Liver (tissue), 9 donors: Measurements from ENCODE around the gene MTOR. TPM values are rescaled to one million over a fixed set of nuclear protein-coding genes. Genes with fewer than 3 reads are reported as not detected.

Source experiments
- DNase-seq: peaks from one replicate; pipeline ENCODE4 v3.0.0-alpha.2; 2017; ENCODE audit warnings: low spot score
- H3K27ac ChIP-seq, 2 donors: one replicate each; pipeline ENCODE4 v1.7.0; 2013; ENCODE audit warnings: inconsistent platforms in 2 of 2, low read length in 2 of 2, control low read depth in 1 of 2, low read depth in 1 of 2, mild to moderate bottlenecking in 1 of 2
- H3K27me3 ChIP-seq, 4 donors: one replicate each; pipeline versions ENCODE4 v1.6.1 to v1.7.0; 2013; ENCODE audit warnings: low read length in 3 of 4, inconsistent platforms in 1 of 4, mild to moderate bottlenecking in 1 of 4, moderate library complexity in 1 of 4; ENCODE audit not compliant: control insufficient read depth in 4 of 4, insufficient read depth in 4 of 4
- H3K36me3 ChIP-seq, 4 donors: one replicate each; pipeline versions ENCODE4 v1.6.1 to v1.7.0; 2013; ENCODE audit warnings: low read length in 3 of 4, mild to moderate bottlenecking in 3 of 4, low read depth in 1 of 4, moderate library complexity in 1 of 4; ENCODE audit not compliant: control insufficient read depth in 4 of 4, insufficient read depth in 3 of 4
- H3K4me1 ChIP-seq, 4 donors: one replicate each; pipeline versions ENCODE4 v1.6.1 to v1.7.0; 2013; ENCODE audit warnings: low read length in 3 of 4, mild to moderate bottlenecking in 3 of 4, moderate library complexity in 1 of 4; ENCODE audit not compliant: control insufficient read depth in 4 of 4, insufficient read depth in 4 of 4
- H3K4me3 ChIP-seq, 3 donors: one replicate each; pipeline versions ENCODE4 v1.6.1 to v1.7.0; 2013; ENCODE audit warnings: low read length in 3 of 3, control low read depth in 1 of 3, low read depth in 1 of 3, mild to moderate bottlenecking in 1 of 3
- H3K9ac ChIP-seq, 2 donors: one replicate each; pipeline ENCODE4 v1.7.0; 2013; ENCODE audit warnings: low read length in 2 of 2, mild to moderate bottlenecking in 2 of 2, moderate library complexity in 2 of 2, control low read depth in 1 of 2, low read depth in 1 of 2
- H3K9me3 ChIP-seq, 4 donors: one replicate each; pipeline versions ENCODE4 v1.6.1 to v1.7.0; 2013; ENCODE audit warnings: low read length in 3 of 4; ENCODE audit not compliant: control insufficient read depth in 4 of 4
- FOXA2 ChIP-seq: IDR thresholded peaks from 2 replicates; pipeline ENCODE4 v1.6.1; 2016; ENCODE audit warnings: antibody characterized with exemption
- GABPA ChIP-seq, 2 donors: IDR thresholded peaks in 1 of 2; conservative IDR thresholded peaks in 1 of 2; 2 replicates each; pipeline ENCODE4 v1.6.1; 2016; ENCODE audit warnings: antibody characterized with exemption in 2 of 2, mild to moderate bottlenecking in 1 of 2, moderate library complexity in 1 of 2
- HNF4A ChIP-seq, 2 donors: conservative IDR thresholded peaks; 2 replicates each; pipeline ENCODE4 v1.6.1; 2016; ENCODE audit warnings: antibody characterized with exemption in 2 of 2, mild to moderate bottlenecking in 2 of 2
- MAX ChIP-seq: IDR thresholded peaks from 2 replicates; pipeline ENCODE4 v1.6.1; 2016; ENCODE audit warnings: antibody characterized with exemption
- NR2F2 ChIP-seq: IDR thresholded peaks from 2 replicates; pipeline ENCODE4 v1.6.1; 2016; ENCODE audit warnings: antibody characterized with exemption
- RAD21 ChIP-seq, 2 donors: IDR thresholded peaks; 2 replicates each; pipeline ENCODE4 v1.6.1; 2016; ENCODE audit warnings: antibody characterized with exemption in 2 of 2, mild to moderate bottlenecking in 2 of 2
- RXRA ChIP-seq, 2 donors: IDR thresholded peaks; 2 replicates each; pipeline ENCODE4 v1.6.1; 2017 to 2018; ENCODE audit warnings: antibody characterized with exemption in 2 of 2, mild to moderate bottlenecking in 1 of 2
- SP1 ChIP-seq: IDR thresholded peaks from 2 replicates; pipeline ENCODE4 v1.6.1; 2018; ENCODE audit warnings: antibody characterized with exemption, mild to moderate bottlenecking
- TAF1 ChIP-seq: conservative IDR thresholded peaks from 2 replicates; pipeline ENCODE4 v1.6.1; 2016; ENCODE audit warnings: antibody characterized with exemption, mild to moderate bottlenecking
- YY1 ChIP-seq: IDR thresholded peaks from 2 replicates; pipeline ENCODE4 v1.6.1; 2016; ENCODE audit warnings: antibody characterized with exemption, mild to moderate bottlenecking
- WGBS: extraction: QIAGEN DNeasy Blood & Tissue Kit; methylation state at CpG from one replicate; pipeline ENCODE4 v1.1.7; 2013; 5-methylcytosine and 5-hydroxymethylcytosine counted together
- polyA plus RNA-seq, 2 donors: library from polyadenylated mRNA; stranded (reverse) in 1 of 2; unstranded in 1 of 2; fragments of 200-250 nt in 1 of 2; fragments of >200 nt in 1 of 2; fragmentation: Nextera tagmentation in 1 of 2; extraction: Ambion mirVana in 1 of 2; gene quantifications; one replicate each; pipeline versions ENCODE4 v1.2.1 to v1.2.3, GENCODE V29; 2013 to 2015
- total RNA-seq, 2 donors: library from RNA; depleted of rRNA; stranded (reverse); fragments of >200 nt; gene quantifications; one replicate each; pipeline ENCODE4 v1.2.3, GENCODE V29; 2014
- TF ChIP-seq, protein P1 (sequence below): IDR thresholded peaks from 2 replicates; pipeline ENCODE4 v1.6.1; 2016; ENCODE audit warnings: antibody characterized with exemption
- TF ChIP-seq, protein P2 (sequence below): IDR thresholded peaks from 2 replicates; pipeline ENCODE4 v1.6.1; 2016; ENCODE audit warnings: antibody characterized with exemption, mild to moderate bottlenecking
- donor health status: healthy.
- donor health status: healthy.
- donor health status: healthy.
- donor health status: healthy.
- donor health status: healthy.

The MTOR gene
- total and polyA plus RNA-seq, 4 donors: 11.6 to 45.0 (median 19.9) TPM

DNA sequence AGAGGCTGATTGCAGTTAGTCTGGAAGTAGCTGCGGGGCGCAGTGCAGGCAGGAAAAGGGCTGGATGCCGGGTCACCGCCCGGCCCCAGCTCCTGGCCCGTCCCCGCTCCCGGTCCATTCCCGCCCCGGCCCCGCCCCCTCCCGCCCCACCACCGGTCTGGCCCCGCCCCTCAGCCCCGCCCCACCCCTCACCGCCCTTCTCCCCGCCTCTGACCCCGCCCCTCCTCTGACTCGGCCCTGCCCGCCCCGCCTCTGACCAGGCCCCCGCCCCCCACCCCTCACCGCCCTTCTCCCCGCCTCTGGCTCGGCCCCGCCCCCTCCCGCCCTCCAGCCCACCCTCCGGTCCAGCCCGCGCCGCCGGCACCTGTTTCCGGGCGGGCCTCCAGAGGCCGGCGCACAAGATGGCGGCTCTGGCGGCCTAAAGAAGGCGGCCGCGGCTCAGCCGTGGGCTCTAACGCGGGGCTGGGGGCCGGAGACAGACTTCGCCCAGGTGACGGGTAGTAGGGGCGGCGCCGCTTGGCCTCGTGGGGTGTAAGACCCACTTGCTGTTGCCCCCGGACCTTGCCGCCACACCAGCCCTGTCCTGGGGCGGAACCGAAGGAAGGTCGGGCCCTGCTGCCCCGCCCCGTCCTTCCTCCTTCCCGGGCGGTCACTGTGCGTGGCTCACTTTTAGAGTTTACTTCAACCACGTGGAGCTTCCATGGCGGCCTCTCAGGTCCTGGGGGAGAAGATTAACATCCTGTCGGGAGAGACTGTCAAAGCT, 10.7 kb upstream of the MTOR start, which contains the start of gene UBIAD1:
Gene UBIAD1, plus strand, starts transcription at position 367 of the 763 bp plus-strand sequence. Its CDS starts 334 bp downstream, at position 701.
- peak; percentile 94 for DNase-seq
- Histone ChIP-seq H3K9me3 (no peaks in the 10 kb centered on the region), H3K9ac (peak within 1 kb of the TSS; percentile 36 to 66), H3K4me1 (peaks cover 3 to 31% (median 25%) of the 10 kb centered on the region in 4 donors), H3K4me3 (peak within 1 kb of the TSS; percentile 78 to 87 (median 82)), H3K27me3 (no peaks in the 10 kb centered on the region), H3K27ac (peak within 1 kb of the TSS; percentile 90 to 92), H3K36me3 (peaks cover 0 to 2% (median under 1%) of the 10 kb centered on the region in 4 donors)
- TF ChIP-seq YY1 (peak; percentile 98), NR2F2 (no peak), GABPA (IDR thresholded peaks at IDR 0.05 in 1 of 2, conservative IDR thresholded peaks at IDR 0.05 in 1 of 2) (peak in 1 of 2 donors; percentile 73), TAF1 (no peak), SP1 (peak; percentile 44), MAX (peak; percentile 85)
- TF ChIP-seq, protein P1, sequence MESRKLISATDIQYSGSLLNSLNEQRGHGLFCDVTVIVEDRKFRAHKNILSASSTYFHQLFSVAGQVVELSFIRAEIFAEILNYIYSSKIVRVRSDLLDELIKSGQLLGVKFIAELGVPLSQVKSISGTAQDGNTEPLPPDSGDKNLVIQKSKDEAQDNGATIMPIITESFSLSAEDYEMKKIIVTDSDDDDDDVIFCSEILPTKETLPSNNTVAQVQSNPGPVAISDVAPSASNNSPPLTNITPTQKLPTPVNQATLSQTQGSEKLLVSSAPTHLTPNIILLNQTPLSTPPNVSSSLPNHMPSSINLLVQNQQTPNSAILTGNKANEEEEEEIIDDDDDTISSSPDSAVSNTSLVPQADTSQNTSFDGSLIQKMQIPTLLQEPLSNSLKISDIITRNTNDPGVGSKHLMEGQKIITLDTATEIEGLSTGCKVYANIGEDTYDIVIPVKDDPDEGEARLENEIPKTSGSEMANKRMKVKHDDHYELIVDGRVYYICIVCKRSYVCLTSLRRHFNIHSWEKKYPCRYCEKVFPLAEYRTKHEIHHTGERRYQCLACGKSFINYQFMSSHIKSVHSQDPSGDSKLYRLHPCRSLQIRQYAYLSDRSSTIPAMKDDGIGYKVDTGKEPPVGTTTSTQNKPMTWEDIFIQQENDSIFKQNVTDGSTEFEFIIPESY: no peak
- 1% methylated on average over 63 of the region's 64 CpGs for WGBS

GRCh38 chr1:11272544-11272831, 10.1 kb upstream of the MTOR start:
- TF ChIP-seq GABPA (IDR thresholded peaks at IDR 0.05 in 1 of 2, conservative IDR thresholded peaks at IDR 0.05 in 1 of 2) (no peak), FOXA2 (no peak), HNF4A (conservative IDR thresholded peaks at IDR 0.05) (no peak), RXRA (IDR thresholded peaks at IDR 0.05) (no peak), RAD21 (IDR thresholded peaks at IDR 0.05) (no peak), SP1 (no peak), NR2F2 (no peak), TAF1 (no peak)
- TF ChIP-seq, protein P2, sequence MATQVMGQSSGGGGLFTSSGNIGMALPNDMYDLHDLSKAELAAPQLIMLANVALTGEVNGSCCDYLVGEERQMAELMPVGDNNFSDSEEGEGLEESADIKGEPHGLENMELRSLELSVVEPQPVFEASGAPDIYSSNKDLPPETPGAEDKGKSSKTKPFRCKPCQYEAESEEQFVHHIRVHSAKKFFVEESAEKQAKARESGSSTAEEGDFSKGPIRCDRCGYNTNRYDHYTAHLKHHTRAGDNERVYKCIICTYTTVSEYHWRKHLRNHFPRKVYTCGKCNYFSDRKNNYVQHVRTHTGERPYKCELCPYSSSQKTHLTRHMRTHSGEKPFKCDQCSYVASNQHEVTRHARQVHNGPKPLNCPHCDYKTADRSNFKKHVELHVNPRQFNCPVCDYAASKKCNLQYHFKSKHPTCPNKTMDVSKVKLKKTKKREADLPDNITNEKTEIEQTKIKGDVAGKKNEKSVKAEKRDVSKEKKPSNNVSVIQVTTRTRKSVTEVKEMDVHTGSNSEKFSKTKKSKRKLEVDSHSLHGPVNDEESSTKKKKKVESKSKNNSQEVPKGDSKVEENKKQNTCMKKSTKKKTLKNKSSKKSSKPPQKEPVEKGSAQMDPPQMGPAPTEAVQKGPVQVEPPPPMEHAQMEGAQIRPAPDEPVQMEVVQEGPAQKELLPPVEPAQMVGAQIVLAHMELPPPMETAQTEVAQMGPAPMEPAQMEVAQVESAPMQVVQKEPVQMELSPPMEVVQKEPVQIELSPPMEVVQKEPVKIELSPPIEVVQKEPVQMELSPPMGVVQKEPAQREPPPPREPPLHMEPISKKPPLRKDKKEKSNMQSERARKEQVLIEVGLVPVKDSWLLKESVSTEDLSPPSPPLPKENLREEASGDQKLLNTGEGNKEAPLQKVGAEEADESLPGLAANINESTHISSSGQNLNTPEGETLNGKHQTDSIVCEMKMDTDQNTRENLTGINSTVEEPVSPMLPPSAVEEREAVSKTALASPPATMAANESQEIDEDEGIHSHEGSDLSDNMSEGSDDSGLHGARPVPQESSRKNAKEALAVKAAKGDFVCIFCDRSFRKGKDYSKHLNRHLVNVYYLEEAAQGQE: no peak
- TF ChIP-seq, protein P1: no peak
- H3K36me3 ChIP-seq: no peaks in the 10 kb centered on the region
- peak overlapping the region; percentile 33 to 92 for H3K27ac ChIP-seq
- H3K9ac ChIP-seq: no peak overlapping the region
- no peak overlapping the region for H3K4me3 ChIP-seq
- H3K27me3 ChIP-seq: no peaks in the 10 kb centered on the region
- H3K4me1 ChIP-seq: peaks cover 3 to 33% (median 27%) of the 10 kb centered on the region in 4 donors
- no peaks in the 10 kb centered on the region for H3K9me3 ChIP-seq
- no peak for DNase-seq
- 11% methylated on average over 9 of the region's 9 CpGs for WGBS
